Endothelial cell of umbilical vein (primary cell): ENCODE results near the gene GDA. TPM values are rescaled to one million over a fixed set of nuclear protein-coding genes. Genes with fewer than 3 reads are reported as not detected.

ENCODE experiments used
- BruUV-seq: library from RNA; stranded (reverse); fragments of 400-500 nt; replicated peaks from 2 replicates; lab custom pipeline; 2021; lab: Mats Ljungman, UMichigan
- CTCF ChIA-PET: fragments of 300-600, 350-600 bp; sonication (Branson Sonifier 250); formaldehyde crosslinking; loops from one replicate; lab custom pipeline; 2021; ENCODE audit warnings: antibody characterized with exemption, inconsistent platforms; lab: Charles Lee
- POLR2A ChIA-PET: fragments of 300-600, 350-600 bp; sonication (Branson Sonifier 250); formaldehyde crosslinking; loops from one replicate; lab custom pipeline; 2021; ENCODE audit warnings: antibody characterized with exemption, inconsistent platforms; lab: Charles Lee
- DNase-seq: peaks from one replicate; pipeline ENCODE4 v3.0.0-alpha.2; 2011; ENCODE audit warnings: low read depth, low spot score
- FAIRE-seq: peaks from 2 replicates; lab custom pipeline; 2011; peaks lifted over from hg19 to GRCh38; lab: Jason Lieb, UNC
- H2AFZ ChIP-seq: 2 replicates; pipeline ENCODE4 v1.6.0; 2012; ENCODE audit warnings: low read depth, low read length, control low read depth, inconsistent platforms
- H3K27ac ChIP-seq: 2 replicates; pipeline ENCODE4 v1.5.1; 2011; ENCODE audit warnings: low read depth, mild to moderate bottlenecking, control low read depth, low read length, moderate library complexity; ENCODE audit not compliant: insufficient read depth
- H3K27me3 ChIP-seq, 2 experiments: 2 replicates each; pipeline versions ENCODE4 v1.6.0 to v1.6.1; 2011; ENCODE audit warnings: low read length in 2 of 2, mixed read lengths in 1 of 2; ENCODE audit not compliant: control insufficient read depth in 2 of 2, insufficient read depth in 2 of 2
- H3K36me3 ChIP-seq, 2 experiments: 2 replicates in 1 of 2; 3 replicates in 1 of 2; pipeline ENCODE4 v1.5.1; 2011; ENCODE audit warnings: low read length in 2 of 2, mild to moderate bottlenecking in 1 of 2, moderate library complexity in 1 of 2; ENCODE audit not compliant: control insufficient read depth in 2 of 2, insufficient read depth in 2 of 2; ENCODE audit errors: extremely low read depth in 1 of 2
- H3K4me1 ChIP-seq: 3 replicates; pipeline ENCODE4 v1.5.1; 2011; ENCODE audit warnings: mild to moderate bottlenecking, low read length; ENCODE audit not compliant: control insufficient read depth, insufficient read depth; ENCODE audit errors: extremely low read depth
- H3K4me2 ChIP-seq: 2 replicates; pipeline ENCODE4 v1.6.1; 2011; ENCODE audit warnings: low read length, control low read depth, mixed read lengths; ENCODE audit not compliant: insufficient read depth
- H3K4me3 ChIP-seq, 3 experiments: fragments of 200-600 bp in 1 of 3; sonication (generic), shearing (Covaris generic) in 1 of 3; replicated peaks in 1 of 3; 2 replicates each; pipeline ENCODE4 v1.5.1; 2011 to 2016; ENCODE audit warnings: control low read depth in 3 of 3, low read length in 3 of 3, mild to moderate bottlenecking in 2 of 3, inconsistent platforms in 1 of 3, low read depth in 1 of 3, moderate library complexity in 1 of 3; ENCODE audit not compliant: insufficient read depth in 1 of 3
- H3K79me2 ChIP-seq: 2 replicates; pipeline ENCODE4 v1.6.0; 2012; ENCODE audit warnings: low read length, inconsistent platforms; ENCODE audit not compliant: control insufficient read depth, insufficient read depth
- H3K9ac ChIP-seq: replicated peaks from 2 replicates; pipeline ENCODE3; 2011; ENCODE audit warnings: low read length, control low read depth; ENCODE audit not compliant: insufficient read depth; ENCODE audit errors: extremely low read depth
- H3K9me1 ChIP-seq: replicated peaks from 3 replicates; pipeline ENCODE4 v1.6.0; 2011; ENCODE audit warnings: mild to moderate bottlenecking, low read length; ENCODE audit not compliant: control insufficient read depth, insufficient read depth; ENCODE audit errors: extremely low read depth
- H3K9me3 ChIP-seq: replicated peaks from 2 replicates; pipeline ENCODE4 v1.5.1; 2012; ENCODE audit warnings: low read length, inconsistent platforms; ENCODE audit not compliant: control insufficient read depth, insufficient read depth
- H4K20me1 ChIP-seq: replicated peaks from 2 replicates; pipeline ENCODE3; 2011; ENCODE audit warnings: mild to moderate bottlenecking, low read length; ENCODE audit not compliant: control insufficient read depth, insufficient read depth; ENCODE audit errors: extremely low read depth
- EZH2 ChIP-seq: IDR thresholded peaks from 2 replicates; pipeline ENCODE4 v1.6.1; 2012; ENCODE audit warnings: borderline replicate concordance, low read depth, mild to moderate bottlenecking, moderate library complexity, low read length, inconsistent platforms; ENCODE audit not compliant: severe bottlenecking
- FOS ChIP-seq: IDR thresholded peaks from 2 replicates; pipeline ENCODE4 v1.6.1; 2011; ENCODE audit warnings: mild to moderate bottlenecking, low read length, moderate library complexity, borderline replicate concordance; ENCODE audit not compliant: insufficient read depth
- MAX ChIP-seq: IDR thresholded peaks from 2 replicates; pipeline ENCODE4 v1.6.1; 2011; ENCODE audit not compliant: insufficient read depth, insufficient read length
- MYC ChIP-seq: IDR thresholded peaks from one replicate; pipeline ENCODE4 v1.6.1; 2011; ENCODE audit warnings: mild to moderate bottlenecking, low read depth, low read length
- POLR2A ChIP-seq: IDR thresholded peaks from 2 replicates; pipeline ENCODE4 v1.6.1; 2012; ENCODE audit warnings: low read depth, mild to moderate bottlenecking, control low read depth, low read length
- POLR2AphosphoS5 ChIP-seq: IDR thresholded peaks from 2 replicates; pipeline ENCODE4 v1.6.1; 2012; ENCODE audit warnings: low read depth, mild to moderate bottlenecking, control low read depth, low read length, moderate library complexity; ENCODE audit not compliant: insufficient read depth
- dilution Hi-C: fragments of 300-500 bp; cut with MboI; formaldehyde crosslinking; loops from one replicate; pipeline ENCODE4 v1.15.0; 2019; ENCODE audit warnings: low sequenced_read_pairs; ENCODE audit not compliant: extremely low pct_ligation_motif_present
- intact Hi-C: fragments of 100-400 bp; cut with micrococcal nuclease; formaldehyde crosslinking; loops from one replicate; pipeline ENCODE4 v1.10.0; 2022
- polyA plus RNA-seq, 4 experiments: library from polyadenylated mRNA; depleted of rRNA in 3 of 4; stranded (reverse) in 3 of 4; unstranded in 1 of 4; fragments of >200 nt; gene quantifications; 2 replicates each; pipeline versions ENCODE4 v1.2.1 to v1.2.3, GENCODE V29; 2011 to 2012; ENCODE audit warnings: missing spikeins in 1 of 4
- total RNA-seq: library from RNA; stranded (reverse); gene quantifications from 2 replicates; pipeline ENCODE4 v1.2.3, GENCODE V29; 2021

GDA gene
- total and polyA plus RNA-seq, 2 donors (not counting 3 experiments of a cell fraction or from before 2014, with no cell fraction given) = not detected

DNA sequence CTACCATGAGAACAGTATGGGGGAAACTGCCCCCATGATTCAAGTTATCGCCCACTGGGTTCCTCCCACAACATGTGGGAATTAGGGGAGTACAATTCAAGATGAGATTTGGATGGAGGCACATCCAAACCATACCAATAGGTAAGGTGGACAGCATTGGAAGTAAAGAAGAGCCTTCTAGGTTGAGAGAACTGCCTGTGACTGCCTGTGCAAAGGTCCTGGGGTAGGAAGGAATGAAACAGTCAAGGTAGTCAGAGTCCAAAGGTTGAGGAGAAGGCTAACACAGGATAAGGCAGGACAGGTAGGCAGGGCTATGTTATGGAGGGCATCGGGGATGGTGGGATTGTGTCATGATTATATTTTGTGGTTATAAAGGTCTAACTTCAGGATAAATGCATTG is 6.1 kb downstream of the GDA start:
- Histone ChIP-seq H2AFZ (no peak overlapping the region), H3K4me2 (no peak overlapping the region), H3K4me1 (no peaks in the 10 kb centered on the region), H3K4me3 (no peak overlapping the region), H3K79me2 (no peaks in the 10 kb centered on the region), H4K20me1 (no peaks in the 10 kb centered on the region), H3K27me3 (peaks cover 1 to 2% of the 10 kb centered on the region in 2 experiments), H3K9me1 (no peaks in the 10 kb centered on the region), H3K9me3 (no peaks in the 10 kb centered on the region), H3K27ac (no peak overlapping the region), H3K36me3 (no peaks in the 10 kb centered on the region), H3K9ac (no peak overlapping the region)
- intact Hi-C loops = no loop called here
- BruUV-seq = no TSS peak
- ChIA-PET CTCF (no interaction called here), POLR2A (no interaction called here)
- no peak for DNase-seq
- TF ChIP-seq POLR2A (no peak), EZH2 (no peak), FOS (no peak), MAX (no peak), POLR2AphosphoS5 (no peak)
- dilution Hi-C loops = no loop called here
- no peak for FAIRE-seq

DNA sequence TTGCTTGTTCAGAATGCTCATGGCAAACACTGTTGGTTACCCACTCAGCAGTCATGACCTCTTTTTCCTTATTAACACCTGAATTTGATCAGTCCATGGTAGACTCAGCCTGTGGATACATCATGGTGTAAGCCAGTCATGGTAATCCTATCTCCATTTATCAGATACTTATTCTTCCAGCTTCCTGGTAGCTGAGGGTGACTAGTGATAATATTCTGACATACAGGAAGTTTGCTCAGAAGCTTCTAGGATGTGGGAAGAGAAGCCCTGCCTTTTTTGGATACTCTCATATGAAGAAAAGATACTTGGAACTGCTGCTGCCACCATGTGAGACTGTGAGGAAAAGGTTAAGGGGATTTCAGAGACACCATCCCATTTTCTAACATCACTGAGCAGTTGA is 7.3 kb downstream of the GDA start:
- Histone ChIP-seq H3K9me1 (no peaks in the 10 kb centered on the region), H3K9ac (no peak overlapping the region), H2AFZ (no peak overlapping the region), H3K27ac (no peak overlapping the region), H3K9me3 (no peaks in the 10 kb centered on the region), H3K4me2 (no peak overlapping the region), H3K27me3 (no peaks in the 10 kb centered on the region), H3K36me3 (no peaks in the 10 kb centered on the region), H4K20me1 (no peaks in the 10 kb centered on the region), H3K4me3 (no peak overlapping the region), H3K79me2 (no peaks in the 10 kb centered on the region), H3K4me1 (no peaks in the 10 kb centered on the region)
- no peak for DNase-seq
- TF ChIP-seq EZH2 = no peak
- TF ChIP-seq FOS = no peak
- no peak for TF ChIP-seq MYC
- BruUV-seq = no TSS peak
- no peak for FAIRE-seq
- intact Hi-C loops = no loop called here
- POLR2A ChIA-PET = no interaction called here
- CTCF ChIA-PET = no interaction called here
- dilution Hi-C loops = no loop called here
